ENCODE measurements around the gene DIAPH2.

Gene DIAPH2

GRCh38 chrX:97306771-97307470 is 622.3 kb downstream of the DIAPH2 start:
- Mint-ChIP-seq H3K27me3 (no peaks in the 10 kb centered on the region), H3K9me3 (no peaks in the 10 kb centered on the region), H3K27ac (no peak overlapping the region), H3K4me1 (no peaks in the 10 kb centered on the region), H3K4me3 (no peak overlapping the region), H3K36me3 (no peaks in the 10 kb centered on the region)
- CTCF ChIA-PET: interaction anchor here (1.0 kb wide), 1 partner anchor 383 kb away, joined by 3 read pairs; no protein-coding TSS in a partner anchor
- DNase-seq: no peak

GRCh38 chrX:97308171-97308570 is 623.5 kb downstream of the DIAPH2 start:
- Mint-ChIP-seq H3K9me3 (no peaks in the 10 kb centered on the region), H3K36me3 (no peaks in the 10 kb centered on the region), H3K4me3 (no peak overlapping the region), H3K4me1 (no peaks in the 10 kb centered on the region), H3K27me3 (no peaks in the 10 kb centered on the region), H3K27ac (no peak overlapping the region)
- CTCF ChIA-PET: no interaction called here
- no peak for DNase-seq

GRCh38 chrX:97309487-97310116 is 625.0 kb downstream of the DIAPH2 start:
- Mint-ChIP-seq H3K4me1 (no peaks in the 10 kb centered on the region), H3K9me3 (no peaks in the 10 kb centered on the region), H3K27ac (no peak overlapping the region), H3K27me3 (no peaks in the 10 kb centered on the region), H3K4me3 (no peak overlapping the region), H3K36me3 (no peaks in the 10 kb centered on the region)
- no peak for DNase-seq
- CTCF ChIA-PET: no interaction called here

GRCh38 chrX:97310373-97310772 is 625.7 kb downstream of the DIAPH2 start:
- no peak for DNase-seq
- Mint-ChIP-seq H3K9me3 (no peaks in the 10 kb centered on the region), H3K4me1 (no peaks in the 10 kb centered on the region), H3K27me3 (no peaks in the 10 kb centered on the region), H3K36me3 (no peaks in the 10 kb centered on the region), H3K27ac (no peak overlapping the region), H3K4me3 (no peak overlapping the region)
- CTCF ChIA-PET: no interaction called here

GRCh38 chrX:97311066-97311778 is 626.6 kb downstream of the DIAPH2 start:
- no peaks in the 10 kb centered on the region for H3K36me3 Mint-ChIP-seq
- no peak for DNase-seq
- no peak overlapping the region for H3K27ac Mint-ChIP-seq
- CTCF ChIA-PET: interaction anchor here (0.6 kb wide), 1 partner anchor 394 kb away, joined by 3 read pairs; no protein-coding TSS in a partner anchor
- no peak overlapping the region for H3K4me3 Mint-ChIP-seq
- no peaks in the 10 kb centered on the region for H3K27me3 Mint-ChIP-seq
- no peaks in the 10 kb centered on the region for H3K9me3 Mint-ChIP-seq
- no peaks in the 10 kb centered on the region for H3K4me1 Mint-ChIP-seq

GRCh38 chrX:97314345-97314744 is 629.7 kb downstream of the DIAPH2 start:
- no peaks in the 10 kb centered on the region for H3K36me3 Mint-ChIP-seq
- H3K4me3 Mint-ChIP-seq: no peak overlapping the region
- H3K4me1 Mint-ChIP-seq: no peaks in the 10 kb centered on the region
- H3K9me3 Mint-ChIP-seq: no peaks in the 10 kb centered on the region
- no peak overlapping the region for H3K27ac Mint-ChIP-seq
- no peak for DNase-seq
- CTCF ChIA-PET: no interaction called here
- H3K27me3 Mint-ChIP-seq: no peaks in the 10 kb centered on the region

GRCh38 chrX:97315939-97316338 is 631.3 kb downstream of the DIAPH2 start:
- no peak for DNase-seq
- no peak overlapping the region for H3K4me3 Mint-ChIP-seq
- CTCF ChIA-PET: no interaction called here

GRCh38 chrX:97320305-97320704 is 635.7 kb downstream of the DIAPH2 start:
- no peaks in the 10 kb centered on the region for H3K4me1 Mint-ChIP-seq
- CTCF ChIA-PET: no interaction called here
- no peaks in the 10 kb centered on the region for H3K27me3 Mint-ChIP-seq
- H3K36me3 Mint-ChIP-seq: no peaks in the 10 kb centered on the region
- no peak overlapping the region for H3K4me3 Mint-ChIP-seq
- no peak overlapping the region for H3K27ac Mint-ChIP-seq
- no peaks in the 10 kb centered on the region for H3K9me3 Mint-ChIP-seq
- DNase-seq: no peak

More at GRCh38 chrX:97315939-97316338, 631.3 kb downstream of the DIAPH2 start:
- Mint-ChIP-seq H3K36me3 (no peaks in the 10 kb centered on the region), H3K27ac (no peak overlapping the region), H3K27me3 (no peaks in the 10 kb centered on the region), H3K9me3 (no peaks in the 10 kb centered on the region), H3K4me1 (no peaks in the 10 kb centered on the region)

- Mint-ChIP-seq H3K27ac (no peak overlapping the region), H3K27me3 (no peaks in the 10 kb centered on the region), H3K36me3 (no peaks in the 10 kb centered on the region), H3K4me3 (no peak overlapping the region), H3K4me1 (no peaks in the 10 kb centered on the region), H3K9me3 (no peaks in the 10 kb centered on the region)
- DNase-seq: no peak
- CTCF ChIA-PET: no interaction called here
Measured at GRCh38 chrX:97322401-97322800, 637.8 kb downstream of the DIAPH2 start.

- CTCF ChIA-PET: no interaction called here
- Mint-ChIP-seq H3K9me3 (no peaks in the 10 kb centered on the region), H3K4me3 (no peak overlapping the region), H3K36me3 (no peaks in the 10 kb centered on the region), H3K4me1 (no peaks in the 10 kb centered on the region), H3K27me3 (no peaks in the 10 kb centered on the region), H3K27ac (no peak overlapping the region)
- DNase-seq: no peak
Measured at GRCh38 chrX:97326456-97326855, 641.8 kb downstream of the DIAPH2 start.

- Mint-ChIP-seq H3K4me1 (no peaks in the 10 kb centered on the region), H3K4me3 (no peak overlapping the region), H3K27ac (no peak overlapping the region), H3K9me3 (no peaks in the 10 kb centered on the region), H3K27me3 (no peaks in the 10 kb centered on the region), H3K36me3 (no peaks in the 10 kb centered on the region)
- CTCF ChIA-PET: no interaction called here
- no peak for DNase-seq
Measured at GRCh38 chrX:97328853-97329390, 644.3 kb downstream of the DIAPH2 start.

- DNase-seq: no peak
- CTCF ChIA-PET: no interaction called here
- no peak overlapping the region for H3K4me3 Mint-ChIP-seq
- no peaks in the 10 kb centered on the region for H3K27me3 Mint-ChIP-seq
- no peaks in the 10 kb centered on the region for H3K36me3 Mint-ChIP-seq
- H3K4me1 Mint-ChIP-seq: no peaks in the 10 kb centered on the region
- H3K27ac Mint-ChIP-seq: no peak overlapping the region
- no peaks in the 10 kb centered on the region for H3K9me3 Mint-ChIP-seq
Measured at GRCh38 chrX:97330151-97330550, 645.5 kb downstream of the DIAPH2 start.

GRCh38 chrX:97332963-97333362 is 648.3 kb downstream of the DIAPH2 start:
- no peak for DNase-seq
- H3K4me3 Mint-ChIP-seq: no peak overlapping the region
- no peaks in the 10 kb centered on the region for H3K9me3 Mint-ChIP-seq
- H3K4me1 Mint-ChIP-seq: no peaks in the 10 kb centered on the region
- no peaks in the 10 kb centered on the region for H3K27me3 Mint-ChIP-seq
- CTCF ChIA-PET: no interaction called here
- no peak overlapping the region for H3K27ac Mint-ChIP-seq
- no peaks in the 10 kb centered on the region for H3K36me3 Mint-ChIP-seq

GRCh38 chrX:97334850-97335249 is 650.2 kb downstream of the DIAPH2 start:
- no peak for DNase-seq
- Mint-ChIP-seq H3K27me3 (no peaks in the 10 kb centered on the region), H3K9me3 (no peaks in the 10 kb centered on the region), H3K4me3 (no peak overlapping the region), H3K27ac (no peak overlapping the region), H3K4me1 (no peaks in the 10 kb centered on the region), H3K36me3 (no peaks in the 10 kb centered on the region)
- CTCF ChIA-PET: no interaction called here

- CTCF ChIA-PET: no interaction called here
Measured at GRCh38 chrX:97344724-97345123, 660.1 kb downstream of the DIAPH2 start.

More at GRCh38 chrX:97344724-97345123, 660.1 kb downstream of the DIAPH2 start:
- H3K4me3 Mint-ChIP-seq: no peak overlapping the region
- DNase-seq: no peak
- no peaks in the 10 kb centered on the region for H3K4me1 Mint-ChIP-seq
- H3K9me3 Mint-ChIP-seq: no peaks in the 10 kb centered on the region
- no peak overlapping the region for H3K27ac Mint-ChIP-seq
- no peaks in the 10 kb centered on the region for H3K36me3 Mint-ChIP-seq
- no peaks in the 10 kb centered on the region for H3K27me3 Mint-ChIP-seq

All from activated naive CD4-positive, alpha-beta T cell treated with anti-CD3 and anti-CD28 coated beads, Interleukin-2, amount 10 ng/mL, durations not matched to agents 7 days and 5 days (primary cell).